ENCODE data around the gene CRYBA1.

DNA sequence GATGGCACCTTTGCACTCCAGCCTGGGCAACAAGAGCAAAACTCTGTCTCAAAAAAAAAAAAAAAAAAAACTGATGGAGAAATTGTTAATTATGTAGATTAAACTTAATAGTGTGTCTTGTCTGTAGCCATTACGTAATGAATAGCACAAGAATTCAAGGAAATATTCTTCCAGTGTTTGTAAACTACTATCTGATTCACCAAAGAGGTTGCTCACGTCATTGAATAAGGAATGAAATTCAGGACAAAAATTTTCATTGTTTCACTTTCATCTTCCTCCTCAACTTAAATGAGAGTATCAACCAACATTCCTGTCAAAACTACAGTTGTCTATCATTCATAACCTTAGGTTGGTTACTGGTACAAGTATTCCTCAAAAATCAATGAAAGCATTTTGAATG is 35.8 kb upstream of the CRYBA1 start:
- TF ChIP-seq POLR2A (IDR thresholded peaks at IDR 0.05) (no peak), POLR2AphosphoS5 (IDR thresholded peaks at IDR 0.05) (no peak)
- TF ChIP-seq, protein P1, sequence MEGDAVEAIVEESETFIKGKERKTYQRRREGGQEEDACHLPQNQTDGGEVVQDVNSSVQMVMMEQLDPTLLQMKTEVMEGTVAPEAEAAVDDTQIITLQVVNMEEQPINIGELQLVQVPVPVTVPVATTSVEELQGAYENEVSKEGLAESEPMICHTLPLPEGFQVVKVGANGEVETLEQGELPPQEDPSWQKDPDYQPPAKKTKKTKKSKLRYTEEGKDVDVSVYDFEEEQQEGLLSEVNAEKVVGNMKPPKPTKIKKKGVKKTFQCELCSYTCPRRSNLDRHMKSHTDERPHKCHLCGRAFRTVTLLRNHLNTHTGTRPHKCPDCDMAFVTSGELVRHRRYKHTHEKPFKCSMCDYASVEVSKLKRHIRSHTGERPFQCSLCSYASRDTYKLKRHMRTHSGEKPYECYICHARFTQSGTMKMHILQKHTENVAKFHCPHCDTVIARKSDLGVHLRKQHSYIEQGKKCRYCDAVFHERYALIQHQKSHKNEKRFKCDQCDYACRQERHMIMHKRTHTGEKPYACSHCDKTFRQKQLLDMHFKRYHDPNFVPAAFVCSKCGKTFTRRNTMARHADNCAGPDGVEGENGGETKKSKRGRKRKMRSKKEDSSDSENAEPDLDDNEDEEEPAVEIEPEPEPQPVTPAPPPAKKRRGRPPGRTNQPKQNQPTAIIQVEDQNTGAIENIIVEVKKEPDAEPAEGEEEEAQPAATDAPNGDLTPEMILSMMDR (IDR thresholded peaks at IDR 0.05): no peak
